WTC11 (cell line): ENCODE data around the gene ARHGEF39. TPM values are rescaled to one million over a fixed set of nuclear protein-coding genes. Genes with fewer than 3 reads are reported as not detected.

ENCODE experiments used
- ATAC-seq: fragments of 200-7000 bp; cut with Tn5 transposase; 2 replicates; pipeline ENCODE4 v1.10.0; 2021; ENCODE audit warnings: mild to moderate bottlenecking, moderate library complexity
- CTCF ChIA-PET: fragments of 300-600 bp; sonication (Branson Sonifier 250); formaldehyde crosslinking; loops from one replicate; lab custom pipeline; 2021; ENCODE audit warnings: antibody characterized with exemption; lab: Charles Lee
- POLR2A ChIA-PET: fragments of 350-600 bp; sonication (Branson Sonifier 250); formaldehyde crosslinking; loops from one replicate; lab custom pipeline; 2021; ENCODE audit warnings: antibody characterized with exemption; lab: Charles Lee
- DNase-seq: peaks from one replicate; pipeline ENCODE4 v3.0.0; 2021; ENCODE audit warnings: low spot score
- H3K27ac Mint-ChIP-seq: 2 replicates; pipeline ENCODE4 v1.8.0; 2021; ENCODE audit warnings: mixed read lengths
- H3K27me3 Mint-ChIP-seq: 2 replicates; pipeline ENCODE4 v1.8.0; 2021; ENCODE audit warnings: low read depth, mild to moderate bottlenecking, moderate library complexity, mixed read lengths
- H3K36me3 Mint-ChIP-seq: 2 replicates; pipeline ENCODE4 v1.8.0; 2021; ENCODE audit warnings: mixed read lengths
- H3K4me1 Mint-ChIP-seq: 2 replicates; pipeline ENCODE4 v1.8.0; 2022; ENCODE audit warnings: mixed read lengths
- H3K4me3 Mint-ChIP-seq: 2 replicates; pipeline ENCODE4 v1.8.0; 2021; ENCODE audit warnings: mild to moderate bottlenecking, moderate library complexity, mixed read lengths
- H3K9me3 Mint-ChIP-seq: 2 replicates; pipeline ENCODE4 v1.8.0; 2021; ENCODE audit warnings: mixed read lengths
- CREM ChIP-seq: sonication (generic); formaldehyde crosslinking; IDR thresholded peaks from 2 replicates; pipeline ENCODE4 v1.8.1; 2022; ENCODE audit warnings: mild to moderate bottlenecking, missing genetic modification reagents, moderate library complexity
- E2F5 ChIP-seq: sonication (generic); formaldehyde crosslinking; IDR thresholded peaks from 2 replicates; pipeline ENCODE4 v1.8.1; 2022; ENCODE audit warnings: mild to moderate bottlenecking, moderate library complexity, missing genetic modification reagents
- HMGXB4 ChIP-seq: sonication (generic); formaldehyde crosslinking; IDR thresholded peaks from 2 replicates; pipeline ENCODE4 v1.8.1; 2023; ENCODE audit warnings: mild to moderate bottlenecking, moderate library complexity, missing genetic modification reagents
- MAX ChIP-seq: sonication (generic); formaldehyde crosslinking; IDR thresholded peaks from 2 replicates; pipeline ENCODE4 v1.8.0; 2022; ENCODE audit warnings: mild to moderate bottlenecking, missing genetic modification reagents
- MYBL2 ChIP-seq: sonication (generic); formaldehyde crosslinking; IDR thresholded peaks from 2 replicates; pipeline ENCODE4 v1.8.1; 2023; ENCODE audit warnings: mild to moderate bottlenecking, moderate library complexity, missing genetic modification reagents
- NFE2L1 ChIP-seq: sonication (generic); formaldehyde crosslinking; IDR thresholded peaks from 2 replicates; pipeline ENCODE4 v1.8.1; 2023; ENCODE audit warnings: missing genetic modification reagents
- USF1 ChIP-seq: sonication (generic); formaldehyde crosslinking; IDR thresholded peaks from 2 replicates; pipeline ENCODE4 v1.8.0; 2022; ENCODE audit warnings: mild to moderate bottlenecking, missing genetic modification reagents
- ZNF671 ChIP-seq: fragments of 250-450 bp; sonication (Bioruptor Pico); IDR thresholded peaks from 2 replicates; pipeline ENCODE4 v1.8.0; 2021; ENCODE audit warnings: mild to moderate bottlenecking
- total RNA-seq: library from RNA; stranded (reverse); gene quantifications from 3 replicates; pipeline ENCODE4 v1.2.3, GENCODE V29; 2021
- TF ChIP-seq, protein P1 (sequence below): sonication (generic); formaldehyde crosslinking; conservative IDR thresholded peaks from 2 replicates; pipeline ENCODE4 v1.8.1; 2022; ENCODE audit warnings: mild to moderate bottlenecking, missing genetic modification reagents
- TF ChIP-seq, protein P2 (sequence below): fragments of 250-450 bp; sonication (Bioruptor Pico); IDR thresholded peaks from 2 replicates; pipeline ENCODE4 v1.9.0; 2021; ENCODE audit warnings: mild to moderate bottlenecking, borderline replicate concordance
- TF ChIP-seq, protein P3 (sequence below): sonication (generic); formaldehyde crosslinking; IDR thresholded peaks from 2 replicates; pipeline ENCODE4 v1.8.1; 2023; ENCODE audit warnings: mild to moderate bottlenecking, missing genetic modification reagents, moderate library complexity
- TF ChIP-seq, protein P4 (sequence below): fragments of 250-450 bp; sonication (Bioruptor Pico); IDR thresholded peaks from 2 replicates; pipeline ENCODE4 v1.9.0; 2021; ENCODE audit warnings: mild to moderate bottlenecking

Gene ARHGEF39
- total RNA-seq, 1 experiment from 2014 or later, result 23.8 TPM

GRCh38 chr9:35653611-35654010 lies 11.4 kb downstream of the ARHGEF39 start (continued):
- TF ChIP-seq, protein P1, sequence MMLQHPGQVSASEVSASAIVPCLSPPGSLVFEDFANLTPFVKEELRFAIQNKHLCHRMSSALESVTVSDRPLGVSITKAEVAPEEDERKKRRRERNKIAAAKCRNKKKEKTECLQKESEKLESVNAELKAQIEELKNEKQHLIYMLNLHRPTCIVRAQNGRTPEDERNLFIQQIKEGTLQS (CRISPR knock-in tag), result no peak
- TF ChIP-seq CREM (CRISPR knock-in tag) (no peak), E2F5 (CRISPR knock-in tag) (no peak)
- TF ChIP-seq, all 79 proteins: peak for 0

GRCh38 chr9:35652829-35653209 lies 12.2 kb downstream of the ARHGEF39 start:
- peaks cover 46% of the 10 kb centered on the region for H3K4me1 Mint-ChIP-seq

More at GRCh38 chr9:35652829-35653209, 12.2 kb downstream of the ARHGEF39 start:
- Mint-ChIP-seq H3K27ac (no peak overlapping the region), H3K9me3 (no peaks in the 10 kb centered on the region), H3K27me3 (peaks cover 29% of the 10 kb centered on the region), H3K36me3 (no peaks in the 10 kb centered on the region), H3K4me3 (no peak overlapping the region)
- ChIA-PET CTCF (interaction anchor here (0.6 to 1.0 kb wide), 2 partner anchors 12 to 42 kb away, joined by 3 to 6 read pairs; partner anchors contain the start of gene ARHGEF39), POLR2A (no interaction called here)
- ATAC-seq, result no peak
- TF ChIP-seq MAX (CRISPR knock-in tag), result no peak
- TF ChIP-seq, protein P2, sequence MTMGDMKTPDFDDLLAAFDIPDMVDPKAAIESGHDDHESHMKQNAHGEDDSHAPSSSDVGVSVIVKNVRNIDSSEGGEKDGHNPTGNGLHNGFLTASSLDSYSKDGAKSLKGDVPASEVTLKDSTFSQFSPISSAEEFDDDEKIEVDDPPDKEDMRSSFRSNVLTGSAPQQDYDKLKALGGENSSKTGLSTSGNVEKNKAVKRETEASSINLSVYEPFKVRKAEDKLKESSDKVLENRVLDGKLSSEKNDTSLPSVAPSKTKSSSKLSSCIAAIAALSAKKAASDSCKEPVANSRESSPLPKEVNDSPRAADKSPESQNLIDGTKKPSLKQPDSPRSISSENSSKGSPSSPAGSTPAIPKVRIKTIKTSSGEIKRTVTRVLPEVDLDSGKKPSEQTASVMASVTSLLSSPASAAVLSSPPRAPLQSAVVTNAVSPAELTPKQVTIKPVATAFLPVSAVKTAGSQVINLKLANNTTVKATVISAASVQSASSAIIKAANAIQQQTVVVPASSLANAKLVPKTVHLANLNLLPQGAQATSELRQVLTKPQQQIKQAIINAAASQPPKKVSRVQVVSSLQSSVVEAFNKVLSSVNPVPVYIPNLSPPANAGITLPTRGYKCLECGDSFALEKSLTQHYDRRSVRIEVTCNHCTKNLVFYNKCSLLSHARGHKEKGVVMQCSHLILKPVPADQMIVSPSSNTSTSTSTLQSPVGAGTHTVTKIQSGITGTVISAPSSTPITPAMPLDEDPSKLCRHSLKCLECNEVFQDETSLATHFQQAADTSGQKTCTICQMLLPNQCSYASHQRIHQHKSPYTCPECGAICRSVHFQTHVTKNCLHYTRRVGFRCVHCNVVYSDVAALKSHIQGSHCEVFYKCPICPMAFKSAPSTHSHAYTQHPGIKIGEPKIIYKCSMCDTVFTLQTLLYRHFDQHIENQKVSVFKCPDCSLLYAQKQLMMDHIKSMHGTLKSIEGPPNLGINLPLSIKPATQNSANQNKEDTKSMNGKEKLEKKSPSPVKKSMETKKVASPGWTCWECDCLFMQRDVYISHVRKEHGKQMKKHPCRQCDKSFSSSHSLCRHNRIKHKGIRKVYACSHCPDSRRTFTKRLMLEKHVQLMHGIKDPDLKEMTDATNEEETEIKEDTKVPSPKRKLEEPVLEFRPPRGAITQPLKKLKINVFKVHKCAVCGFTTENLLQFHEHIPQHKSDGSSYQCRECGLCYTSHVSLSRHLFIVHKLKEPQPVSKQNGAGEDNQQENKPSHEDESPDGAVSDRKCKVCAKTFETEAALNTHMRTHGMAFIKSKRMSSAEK, result no peak
- TF ChIP-seq CREM (CRISPR knock-in tag), result no peak
- no peak for TF ChIP-seq ZNF671
- TF ChIP-seq E2F5 (CRISPR knock-in tag), result no peak
- no peak for TF ChIP-seq USF1
- no peak for TF ChIP-seq HMGXB4 (CRISPR knock-in tag)
- TF ChIP-seq, protein P3, sequence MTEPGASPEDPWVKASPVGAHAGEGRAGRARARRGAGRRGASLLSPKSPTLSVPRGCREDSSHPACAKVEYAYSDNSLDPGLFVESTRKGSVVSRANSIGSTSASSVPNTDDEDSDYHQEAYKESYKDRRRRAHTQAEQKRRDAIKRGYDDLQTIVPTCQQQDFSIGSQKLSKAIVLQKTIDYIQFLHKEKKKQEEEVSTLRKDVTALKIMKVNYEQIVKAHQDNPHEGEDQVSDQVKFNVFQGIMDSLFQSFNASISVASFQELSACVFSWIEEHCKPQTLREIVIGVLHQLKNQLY, result no peak
- TF ChIP-seq, protein P4, sequence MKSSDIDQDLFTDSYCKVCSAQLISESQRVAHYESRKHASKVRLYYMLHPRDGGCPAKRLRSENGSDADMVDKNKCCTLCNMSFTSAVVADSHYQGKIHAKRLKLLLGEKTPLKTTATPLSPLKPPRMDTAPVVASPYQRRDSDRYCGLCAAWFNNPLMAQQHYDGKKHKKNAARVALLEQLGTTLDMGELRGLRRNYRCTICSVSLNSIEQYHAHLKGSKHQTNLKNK (CRISPR knock-in tag), result no peak
- no peak for TF ChIP-seq MYBL2 (CRISPR knock-in tag)
- no peak for TF ChIP-seq NFE2L1 (CRISPR knock-in tag)
- DNase-seq, result no peak
